IMR-90 (cell line): ENCODE measurements around the gene IRF5. TPM values are rescaled to one million over a fixed set of nuclear protein-coding genes. Genes with fewer than 3 reads are reported as not detected.

Experiments used
- ATAC-seq: fragments of 200-7000 bp; cut with Tn5 transposase; 2 replicates; pipeline ENCODE4 v1.9.1; 2020; ENCODE audit warnings: low read depth, mild to moderate bottlenecking, moderate library complexity
- BruUV-seq: library from RNA; stranded (reverse); fragments of 400-500 nt; replicated peaks from 2 replicates; lab custom pipeline; 2021; lab: Mats Ljungman, UMichigan
- CTCF ChIA-PET: fragments of 300-600 bp; formaldehyde crosslinking; extraction: SDS; loops from one replicate; lab custom pipeline; 2021; ENCODE audit warnings: antibody characterized with exemption; lab: Yijun Ruan, JAX
- POLR2A ChIA-PET: fragments of 300-600 bp; sonication (Branson Sonifier 250); formaldehyde crosslinking; loops from one replicate; lab custom pipeline; 2022; ENCODE audit warnings: antibody characterized with exemption; ENCODE audit not compliant: unreplicated experiment; lab: Charles Lee
- DNase-seq: peaks from one replicate; pipeline ENCODE4 v3.0.0; 2013
- H2AFZ ChIP-seq: replicated peaks from 2 replicates; pipeline ENCODE3; 2013; ENCODE audit warnings: low read length, mild to moderate bottlenecking; ENCODE audit not compliant: poor library complexity
- H2AK5ac ChIP-seq: 2 replicates; pipeline ENCODE4 v1.6.1; 2013; ENCODE audit warnings: low read depth, low read length, inconsistent platforms
- H2AK9ac ChIP-seq: replicated peaks from 2 replicates; pipeline ENCODE3; 2013; ENCODE audit warnings: mild to moderate bottlenecking, low read depth, low read length, moderate library complexity; ENCODE audit not compliant: poor library complexity
- H2BK120ac ChIP-seq: 2 replicates; pipeline ENCODE4 v1.6.1; 2013; ENCODE audit warnings: low read depth, low read length, inconsistent platforms
- H2BK15ac ChIP-seq: 3 replicates; pipeline ENCODE4 v1.6.1; 2013; ENCODE audit warnings: low read depth, low read length, inconsistent platforms
- H2BK20ac ChIP-seq: 2 replicates; pipeline ENCODE4 v1.6.1; 2013; ENCODE audit warnings: low read depth, mild to moderate bottlenecking, inconsistent platforms, low read length, moderate library complexity
- H2BK5ac ChIP-seq: 2 replicates; pipeline ENCODE4 v1.6.1; 2013; ENCODE audit warnings: mild to moderate bottlenecking, low read depth, low read length, inconsistent platforms; ENCODE audit not compliant: poor library complexity, severe bottlenecking
- H3K14ac ChIP-seq: replicated peaks from 2 replicates; pipeline ENCODE4 v1.6.1; 2013; ENCODE audit warnings: low read depth, low read length, inconsistent platforms
- H3K18ac ChIP-seq: 2 replicates; pipeline ENCODE4 v1.6.1; 2013; ENCODE audit warnings: low read depth, low read length, control low read depth
- H3K23ac ChIP-seq: 2 replicates; pipeline ENCODE4 v1.6.1; 2013; ENCODE audit warnings: low read depth, low read length, inconsistent platforms
- H3K27ac ChIP-seq: 2 replicates; pipeline ENCODE4 v1.5.1; 2013; ENCODE audit warnings: mild to moderate bottlenecking, control low read depth, low read length; ENCODE audit not compliant: insufficient read depth
- H3K27me3 ChIP-seq: 2 replicates; pipeline ENCODE4 v1.6.1; 2013; ENCODE audit warnings: low read length; ENCODE audit not compliant: control insufficient read depth, insufficient read depth
- H3K36me3 ChIP-seq: 2 replicates; pipeline ENCODE4 v1.6.1; 2013; ENCODE audit warnings: low read length, mixed read lengths; ENCODE audit not compliant: control insufficient read depth, insufficient read depth
- H3K4ac ChIP-seq: 2 replicates; pipeline ENCODE4 v1.6.1; 2013; ENCODE audit warnings: low read depth, low read length, inconsistent platforms
- H3K4me1 ChIP-seq: 2 replicates; pipeline ENCODE4 v1.6.1; 2013; ENCODE audit warnings: low read length, mixed read lengths; ENCODE audit not compliant: control insufficient read depth, insufficient read depth
- H3K4me2 ChIP-seq: 2 replicates; pipeline ENCODE4 v1.6.1; 2013; ENCODE audit warnings: low read depth, mild to moderate bottlenecking, control low read depth, low read length, moderate library complexity
- H3K4me3 ChIP-seq: 2 replicates; pipeline ENCODE4 v1.5.1; 2013; ENCODE audit warnings: low read depth, mild to moderate bottlenecking, control low read depth, low read length, moderate library complexity; ENCODE audit not compliant: insufficient read depth
- H3K56ac ChIP-seq: 2 replicates; pipeline ENCODE4 v1.6.1; 2013; ENCODE audit warnings: low read length, inconsistent platforms; ENCODE audit not compliant: insufficient read depth; ENCODE audit errors: extremely low read depth
- H3K79me1 ChIP-seq, 2 experiments: 2 replicates each; pipeline ENCODE4 v1.6.1; 2013; ENCODE audit warnings: low read length in 2 of 2, inconsistent platforms in 1 of 2, low read depth in 1 of 2
- H3K9ac ChIP-seq: 2 replicates; pipeline ENCODE4 v1.6.1; 2013; ENCODE audit warnings: low read depth, low read length, control low read depth
- H3K9me1 ChIP-seq: 2 replicates; pipeline ENCODE4 v1.6.1; 2013; ENCODE audit warnings: low read length, inconsistent platforms; ENCODE audit not compliant: insufficient read depth
- H3K9me3 ChIP-seq: 2 replicates; pipeline ENCODE4 v1.6.1; 2013; ENCODE audit warnings: low read length; ENCODE audit not compliant: control insufficient read depth, insufficient read depth
- H4K20me1 ChIP-seq: 2 replicates; pipeline ENCODE4 v1.6.1; 2013; ENCODE audit warnings: low read length, inconsistent platforms; ENCODE audit not compliant: insufficient read depth
- H4K5ac ChIP-seq: 2 replicates; pipeline ENCODE4 v1.6.1; 2013; ENCODE audit warnings: mild to moderate bottlenecking, low read depth, low read length, control low read depth
- H4K8ac ChIP-seq, 2 experiments: 2 replicates each; pipeline ENCODE4 v1.6.1; 2013; ENCODE audit warnings: low read depth in 2 of 2, low read length in 2 of 2, control low read depth in 1 of 2, inconsistent platforms in 1 of 2
- H4K91ac ChIP-seq: 2 replicates; pipeline ENCODE4 v1.6.1; 2013; ENCODE audit warnings: low read depth, low read length, inconsistent platforms; ENCODE audit not compliant: insufficient read depth
- RFX5 ChIP-seq: IDR thresholded peaks from 2 replicates; pipeline ENCODE4 v1.8.0; 2012; ENCODE audit warnings: low read depth, mild to moderate bottlenecking, low read length, moderate library complexity
- WGBS, 2 experiments: methylation state at CpG; one replicate each; pipeline versions ENCODE4 v1.1.5 to v1.1.7; 2013; ENCODE audit warnings: missing lambda C conversion rate in 2 of 2; ENCODE audit not compliant: insufficient read length in 1 of 2; ENCODE audit errors: extremely low coverage in 2 of 2; 5-methylcytosine and 5-hydroxymethylcytosine counted together
- dilution Hi-C: fragments of 300-500 bp; cut with HindIII; formaldehyde crosslinking; loops from one replicate; pipeline ENCODE4 v1.14.3; 2018; ENCODE audit warnings: low sequenced_read_pairs; ENCODE audit not compliant: unreplicated experiment
- in situ Hi-C: fragments of 300-500 bp; cut with MboI; formaldehyde crosslinking; loops from 3 replicates; pipeline ENCODE4 v1.14.3; 2019; ENCODE audit warnings: low sequenced_read_pairs, inconsistent platforms, mixed read lengths
- intact Hi-C: fragments of 100-400 bp; cut with micrococcal nuclease; formaldehyde crosslinking; loops from 2 replicates; pipeline ENCODE4 v1.10.0; 2022
- polyA plus RNA-seq, 3 experiments: library from polyadenylated mRNA; depleted of rRNA; stranded (reverse); fragments of >200 nt; gene quantifications; 2 replicates each; pipeline ENCODE4 v1.2.3, GENCODE V29; 2012; ENCODE audit warnings: low replicate concordance in 1 of 3
- total RNA-seq: library from RNA; depleted of rRNA; stranded (reverse); fragments of >200 nt; gene quantifications from 2 replicates; pipeline ENCODE4 v1.2.3, GENCODE V29; 2012
- TF ChIP-seq, protein P1 (sequence below): conservative IDR thresholded peaks from 2 replicates; pipeline ENCODE4 v1.5.1; 2012; ENCODE audit warnings: mild to moderate bottlenecking, low read depth, low read length, improper control_type of control experiment
- TF ChIP-seq, protein P2 (sequence below): fragments of 150-350 bp; IDR thresholded peaks from 2 replicates; pipeline ENCODE4 v1.6.1; 2017; ENCODE audit warnings: mild to moderate bottlenecking, antibody characterized with exemption, low read length, low read depth

The IRF5 gene
- total and polyA plus RNA-seq, 2 of the 4 experiments (the other 2 are of a cell fraction): 0.14 to 0.18 TPM

DNA sequence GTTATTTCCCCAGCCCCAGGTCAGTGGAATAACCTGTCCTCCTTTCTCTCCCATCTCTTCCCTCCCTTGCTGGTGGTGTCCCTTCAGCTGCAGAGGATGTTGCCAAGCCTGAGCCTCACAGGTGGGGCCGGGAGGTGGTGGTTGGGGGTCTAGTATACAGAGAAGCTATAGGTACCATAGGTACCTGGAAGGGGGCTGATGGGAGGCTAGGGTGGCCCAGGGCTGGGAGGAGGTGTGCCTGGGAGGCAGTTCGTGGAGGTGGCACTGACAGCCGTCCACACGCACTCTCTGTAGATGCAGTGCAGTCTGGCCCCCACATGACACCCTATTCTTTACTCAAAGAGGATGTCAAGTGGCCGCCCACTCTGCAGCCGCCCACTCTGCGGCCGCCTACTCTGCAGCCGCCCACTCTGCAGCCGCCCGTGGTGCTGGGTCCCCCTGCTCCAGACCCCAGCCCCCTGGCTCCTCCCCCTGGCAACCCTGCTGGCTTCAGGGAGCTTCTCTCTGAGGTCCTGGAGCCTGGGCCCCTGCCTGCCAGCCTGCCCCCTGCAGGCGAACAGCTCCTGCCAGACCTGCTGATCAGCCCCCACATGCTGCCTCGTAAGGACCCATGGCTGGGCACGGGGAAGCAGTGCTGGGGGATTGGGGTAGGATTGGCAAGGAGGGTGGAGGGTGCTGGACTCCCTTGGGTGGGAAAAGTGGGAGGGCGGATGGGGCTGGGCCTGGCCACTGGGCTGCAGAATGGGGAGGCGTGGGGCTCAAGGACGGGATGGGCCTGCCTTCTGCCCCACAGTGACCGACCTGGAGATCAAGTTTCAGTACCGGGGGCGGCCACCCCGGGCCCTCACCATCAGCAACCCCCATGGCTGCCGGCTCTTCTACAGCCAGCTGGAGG is 9.5 kb downstream of the IRF5 start:
- intact Hi-C loops (no loop called here), in situ Hi-C loops (no loop called here), dilution Hi-C loops (no loop called here)
- ATAC-seq: no peak; the same call in 1 of the 2 replicates
- no peak for DNase-seq
- Histone ChIP-seq H3K4me2 (no peak overlapping the region), H3K36me3 (no peaks in the 10 kb centered on the region), H3K4ac (no peak overlapping the region), H2AK9ac (peak overlapping the region; percentile 76), H4K91ac (no peak overlapping the region), H2AFZ (peak overlapping the region; percentile 59), H3K9ac (no peak overlapping the region), H2AK5ac (no peak overlapping the region), H4K5ac (no peak overlapping the region), H2BK20ac (no peak overlapping the region), H3K9me1 (no peaks in the 10 kb centered on the region), H3K18ac (no peak overlapping the region), H4K8ac (no peak overlapping the region), H2BK15ac (no peak overlapping the region), H3K23ac (no peak overlapping the region), H3K4me3 (no peak overlapping the region), H3K9me3 (no peaks in the 10 kb centered on the region), H3K4me1 (no peaks in the 10 kb centered on the region), H3K56ac (no peak overlapping the region), H3K79me1 (no peaks in the 10 kb centered on the region), H3K27me3 (peaks cover 5% of the 10 kb centered on the region), H2BK120ac (no peak overlapping the region), H3K27ac (no peak overlapping the region), H3K14ac (no peak overlapping the region), H2BK5ac (no peak overlapping the region), H4K20me1 (no peaks in the 10 kb centered on the region)
- ChIA-PET CTCF (no interaction called here), POLR2A (interaction anchor here (0.6 kb wide), 1 partner anchor 33 kb away, joined by 4 read pairs; no protein-coding TSS in a partner anchor)
- no TSS peak for BruUV-seq
- WGBS, 2 experiments: 61% methylated on average over 8 of the region's 22 CpGs; no CpG with 5 or more reads in 1 of the 2 experiments
- TF ChIP-seq, protein P1, sequence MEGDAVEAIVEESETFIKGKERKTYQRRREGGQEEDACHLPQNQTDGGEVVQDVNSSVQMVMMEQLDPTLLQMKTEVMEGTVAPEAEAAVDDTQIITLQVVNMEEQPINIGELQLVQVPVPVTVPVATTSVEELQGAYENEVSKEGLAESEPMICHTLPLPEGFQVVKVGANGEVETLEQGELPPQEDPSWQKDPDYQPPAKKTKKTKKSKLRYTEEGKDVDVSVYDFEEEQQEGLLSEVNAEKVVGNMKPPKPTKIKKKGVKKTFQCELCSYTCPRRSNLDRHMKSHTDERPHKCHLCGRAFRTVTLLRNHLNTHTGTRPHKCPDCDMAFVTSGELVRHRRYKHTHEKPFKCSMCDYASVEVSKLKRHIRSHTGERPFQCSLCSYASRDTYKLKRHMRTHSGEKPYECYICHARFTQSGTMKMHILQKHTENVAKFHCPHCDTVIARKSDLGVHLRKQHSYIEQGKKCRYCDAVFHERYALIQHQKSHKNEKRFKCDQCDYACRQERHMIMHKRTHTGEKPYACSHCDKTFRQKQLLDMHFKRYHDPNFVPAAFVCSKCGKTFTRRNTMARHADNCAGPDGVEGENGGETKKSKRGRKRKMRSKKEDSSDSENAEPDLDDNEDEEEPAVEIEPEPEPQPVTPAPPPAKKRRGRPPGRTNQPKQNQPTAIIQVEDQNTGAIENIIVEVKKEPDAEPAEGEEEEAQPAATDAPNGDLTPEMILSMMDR: 0 out of 2 replicates have a peak, but pooled peaks have one; percentile 3
- no peak for TF ChIP-seq RFX5
- TF ChIP-seq, protein P2, sequence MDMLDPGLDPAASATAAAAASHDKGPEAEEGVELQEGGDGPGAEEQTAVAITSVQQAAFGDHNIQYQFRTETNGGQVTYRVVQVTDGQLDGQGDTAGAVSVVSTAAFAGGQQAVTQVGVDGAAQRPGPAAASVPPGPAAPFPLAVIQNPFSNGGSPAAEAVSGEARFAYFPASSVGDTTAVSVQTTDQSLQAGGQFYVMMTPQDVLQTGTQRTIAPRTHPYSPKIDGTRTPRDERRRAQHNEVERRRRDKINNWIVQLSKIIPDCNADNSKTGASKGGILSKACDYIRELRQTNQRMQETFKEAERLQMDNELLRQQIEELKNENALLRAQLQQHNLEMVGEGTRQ: no peak
